Measurements from ENCODE around the gene FLVCR2. TPM values are rescaled to one million over a fixed set of nuclear protein-coding genes. Genes with fewer than 3 reads are reported as not detected.

Gene FLVCR2
- polyA plus RNA-seq, 1 donor from 2014 or later = not detected

- H3K9me2 ChIP-seq (ENCODE audit: insufficient read depth, low read length) = no peaks in the 10 kb centered on the region
- H3K27me3 ChIP-seq (ENCODE audit: insufficient read depth, low read depth, low read length) = no peaks in the 10 kb centered on the region
- H3K9ac ChIP-seq (ENCODE audit: low read length) = no peak overlapping the region
- H3K4me3 ChIP-seq (ENCODE audit: low read length) = no peak overlapping the region
- no peak overlapping the region for H3K27ac ChIP-seq (ENCODE audit: low read length)
- H3K36me3 ChIP-seq (ENCODE audit: insufficient read depth, low read length) = no peaks in the 10 kb centered on the region
- no peaks in the 10 kb centered on the region for H3F3A ChIP-seq (ENCODE audit: insufficient read depth, low read length, poor library complexity, severe bottlenecking)
- TF ChIP-seq POLR2AphosphoS5 (IDR thresholded peaks at IDR 0.05) = no peak
- TF ChIP-seq RAD21 (conservative IDR thresholded peaks at IDR 0.05) = no peak
- TF ChIP-seq EP300 (conservative IDR thresholded peaks at IDR 0.05; ENCODE audit: poor library complexity, severe bottlenecking) = no peak
- TF ChIP-seq CTCF (IDR thresholded peaks at IDR 0.05; ENCODE audit: poor library complexity, severe bottlenecking) = no peak
- no peak for TF ChIP-seq EZH2 (IDR thresholded peaks at IDR 0.05; ENCODE audit: borderline replicate concordance, insufficient read depth, low read length, poor library complexity, severe bottlenecking)
- TF ChIP-seq TAF1 (IDR thresholded peaks at IDR 0.05; ENCODE audit: low read depth) = no peak
- no peak for TF ChIP-seq MXI1 (conservative IDR thresholded peaks at IDR 0.05; ENCODE audit: poor library complexity, severe bottlenecking)
- no peak for TF ChIP-seq SMC3 (conservative IDR thresholded peaks at IDR 0.05; ENCODE audit: poor library complexity)
- TF ChIP-seq REST (IDR thresholded peaks at IDR 0.05; ENCODE audit: borderline replicate concordance) = no peak
- H2AFZ ChIP-seq (ENCODE audit: low read depth, low read length) = no peak overlapping the region
- H4K20me1 ChIP-seq (ENCODE audit: insufficient read depth) = no peaks in the 10 kb centered on the region
- H3K4me2 ChIP-seq (ENCODE audit: low read length) = no peak overlapping the region
- no peaks in the 10 kb centered on the region for H3K9me3 ChIP-seq (ENCODE audit: low read length)
- H3K79me2 ChIP-seq (replicated peaks; ENCODE audit: insufficient read depth, low read length) = no peaks in the 10 kb centered on the region
These were observed 31.4 kb downstream of the FLVCR2 start for GRCh38 chr14:75609606-75610475.

- H4K20me1 ChIP-seq (ENCODE audit: insufficient read depth) = no peaks in the 10 kb centered on the region
- H2AFZ ChIP-seq (ENCODE audit: low read depth, low read length) = no peak overlapping the region
- H3K4me3 ChIP-seq (ENCODE audit: low read length) = no peak overlapping the region
- H3K79me2 ChIP-seq (replicated peaks; ENCODE audit: insufficient read depth, low read length) = no peaks in the 10 kb centered on the region
- TF ChIP-seq RAD21 (conservative IDR thresholded peaks at IDR 0.05) = no peak
- no peak for TF ChIP-seq EP300 (conservative IDR thresholded peaks at IDR 0.05; ENCODE audit: poor library complexity, severe bottlenecking)
- TF ChIP-seq MXI1 (conservative IDR thresholded peaks at IDR 0.05; ENCODE audit: poor library complexity, severe bottlenecking) = no peak
- no peak for TF ChIP-seq POLR2AphosphoS5 (IDR thresholded peaks at IDR 0.05)
- no peak for TF ChIP-seq REST (IDR thresholded peaks at IDR 0.05; ENCODE audit: borderline replicate concordance)
- no peak for TF ChIP-seq EZH2 (IDR thresholded peaks at IDR 0.05; ENCODE audit: borderline replicate concordance, insufficient read depth, low read length, poor library complexity, severe bottlenecking)
- TF ChIP-seq CTCF (IDR thresholded peaks at IDR 0.05; ENCODE audit: poor library complexity, severe bottlenecking) = no peak
- no peak for TF ChIP-seq SMC3 (conservative IDR thresholded peaks at IDR 0.05; ENCODE audit: poor library complexity)
- no peak for TF ChIP-seq TAF1 (IDR thresholded peaks at IDR 0.05; ENCODE audit: low read depth)
- H3K9ac ChIP-seq (ENCODE audit: low read length) = no peak overlapping the region
- no peak overlapping the region for H3K4me2 ChIP-seq (ENCODE audit: low read length)
- no peaks in the 10 kb centered on the region for H3K9me3 ChIP-seq (ENCODE audit: low read length)
- no peaks in the 10 kb centered on the region for H3K27me3 ChIP-seq (ENCODE audit: insufficient read depth, low read depth, low read length)
- H3K36me3 ChIP-seq (ENCODE audit: insufficient read depth, low read length) = no peaks in the 10 kb centered on the region
- H3F3A ChIP-seq (ENCODE audit: insufficient read depth, low read length, poor library complexity, severe bottlenecking) = no peaks in the 10 kb centered on the region
- no peak overlapping the region for H3K27ac ChIP-seq (ENCODE audit: low read length)
- H3K9me2 ChIP-seq (ENCODE audit: insufficient read depth, low read length) = no peaks in the 10 kb centered on the region
These were observed 32.4 kb downstream of the FLVCR2 start for GRCh38 chr14:75610834-75611233.

Data from neural cell (in vitro differentiated cells).